GM12865 (cell line): ENCODE results near the gene LCE1A.
A peak's percentile ranks its signal among the peaks of the same experiment; 100 is the strongest.

Experiments
- DNase-seq: peaks from one replicate; pipeline ENCODE4 v3.0.0; 2010; ENCODE audit warnings: low read depth
- H3K4me3 ChIP-seq: 2 replicates; pipeline ENCODE4 v1.5.1; 2011; ENCODE audit warnings: mild to moderate bottlenecking, low read depth, low read length, control low read depth
- CTCF ChIP-seq: IDR thresholded peaks from 2 replicates; pipeline ENCODE4 v1.5.1; 2011; ENCODE audit warnings: low read length, control low read depth, low read depth, inconsistent platforms; ENCODE audit not compliant: insufficient read depth; ENCODE audit errors: missing control alignments

LCE1A gene

GRCh38 chr1:152801333-152801732 is 25.9 kb upstream of the LCE1A start:
- no peak overlapping the region for H3K4me3 ChIP-seq
- DNase-seq: no peak
- no peak for TF ChIP-seq CTCF

GRCh38 chr1:152806576-152806975 is 20.7 kb upstream of the LCE1A start, which contains the start of gene LCE1C:
TSS of gene LCE1C (minus strand) at chr1:152806651. CDS start at chr1:152805478, 1,173 bp downstream.
- H3K4me3 ChIP-seq: no peak within 1 kb of the TSS
- DNase-seq: no peak
- no peak for TF ChIP-seq CTCF

DNA sequence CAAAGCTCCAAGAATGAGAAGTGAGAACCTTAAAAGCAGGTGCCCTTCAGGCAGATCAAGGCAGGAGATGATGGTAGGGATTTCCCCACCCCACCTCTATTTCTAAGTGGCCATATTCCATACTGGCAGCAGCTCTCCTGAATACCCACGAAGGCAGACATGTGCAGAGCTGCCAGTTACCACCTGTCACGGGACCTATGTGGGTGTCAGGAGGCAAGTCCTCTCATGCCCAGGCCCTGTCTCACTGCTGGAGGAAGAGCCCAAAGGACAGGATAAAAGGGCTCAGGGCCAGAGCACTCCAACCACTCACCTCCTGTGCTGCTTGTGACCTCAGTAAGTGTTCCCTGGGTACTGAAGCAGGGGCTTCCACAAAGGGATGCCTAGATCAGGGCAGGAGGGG is 16.2 kb upstream of the LCE1A start:
- TF ChIP-seq CTCF: no peak
- no peak overlapping the region for H3K4me3 ChIP-seq
- peak; percentile 1 for DNase-seq

DNA sequence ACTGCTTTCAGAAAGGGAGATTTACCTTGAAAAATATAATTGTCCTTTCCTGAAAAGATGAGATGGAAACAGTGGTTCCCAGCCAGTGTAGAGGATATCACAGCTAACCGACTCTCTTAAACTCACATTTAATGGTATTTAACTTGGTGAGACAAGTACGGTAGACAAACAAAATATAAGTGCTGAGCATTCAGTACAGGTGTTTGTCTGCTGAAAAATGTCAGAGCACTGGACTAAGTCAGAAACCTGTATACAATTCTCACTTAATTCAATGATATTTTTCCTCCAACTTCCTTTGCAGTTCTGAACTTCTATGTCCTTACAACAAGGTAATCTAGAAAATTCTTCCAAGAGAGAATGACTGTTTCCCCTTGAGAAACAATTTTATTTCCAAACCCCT is 15.6 kb upstream of the LCE1A start, which contains the start of gene LCE1B:
Gene LCE1B, plus strand, starts transcription at position 301 of the 400 bp plus-strand sequence. CDS start 476 bp downstream, outside the sequence.
- no peak for DNase-seq
- no peak within 1 kb of the TSS for H3K4me3 ChIP-seq
- no peak for TF ChIP-seq CTCF

GRCh38 chr1:152817309-152817708 is 10.0 kb upstream of the LCE1A start:
- no peak overlapping the region for H3K4me3 ChIP-seq
- no peak for DNase-seq
- no peak for TF ChIP-seq CTCF

- DNase-seq: no peak
- TF ChIP-seq CTCF: no peak
Observed at GRCh38 chr1:152823294-152823693, 4.0 kb upstream of the LCE1A start.

GRCh38 chr1:152824964-152825363 is 2.3 kb upstream of the LCE1A start:
- DNase-seq: no peak
- no peak for TF ChIP-seq CTCF
- H3K4me3 ChIP-seq: no peak overlapping the region

More at GRCh38 chr1:152823294-152823693, 4.0 kb upstream of the LCE1A start:
- H3K4me3 ChIP-seq: no peak overlapping the region
